AG04449 (cell line): ENCODE results near the gene STARD6.
"Not testable (repeated sequence)": the region's sequence is repeated elsewhere in the genome, so short reads cannot be mapped to it uniquely, and the experiment has no call there.

Experiments used
- CTCF ChIA-PET: fragments of 350-600 bp; formaldehyde crosslinking; extraction: SDS; loops from one replicate; lab custom pipeline; 2021; ENCODE audit warnings: antibody characterized with exemption; lab: Yijun Ruan, JAX
- POLR2A ChIA-PET: fragments of 400-600, 350-600 bp; formaldehyde crosslinking; extraction: SDS; loops from one replicate; lab custom pipeline; 2020; ENCODE audit warnings: antibody characterized with exemption, inconsistent platforms; lab: Yijun Ruan, JAX
- DNase-seq: peaks from one replicate; pipeline ENCODE4 v3.0.0-alpha.2; 2010; ENCODE audit warnings: low read depth, low spot score
- H3K4me3 ChIP-seq: 2 replicates; pipeline ENCODE4 v1.5.1; 2011; ENCODE audit warnings: low read depth, mild to moderate bottlenecking, control low read depth, low read length
- TF ChIP-seq, protein P1 (sequence below): IDR thresholded peaks from one replicate; pipeline ENCODE4 v1.5.1; 2011; ENCODE audit warnings: mild to moderate bottlenecking, moderate library complexity, low read length, control low read depth, inconsistent platforms; ENCODE audit not compliant: insufficient read depth; ENCODE audit errors: missing control alignments

The STARD6 gene

DNA sequence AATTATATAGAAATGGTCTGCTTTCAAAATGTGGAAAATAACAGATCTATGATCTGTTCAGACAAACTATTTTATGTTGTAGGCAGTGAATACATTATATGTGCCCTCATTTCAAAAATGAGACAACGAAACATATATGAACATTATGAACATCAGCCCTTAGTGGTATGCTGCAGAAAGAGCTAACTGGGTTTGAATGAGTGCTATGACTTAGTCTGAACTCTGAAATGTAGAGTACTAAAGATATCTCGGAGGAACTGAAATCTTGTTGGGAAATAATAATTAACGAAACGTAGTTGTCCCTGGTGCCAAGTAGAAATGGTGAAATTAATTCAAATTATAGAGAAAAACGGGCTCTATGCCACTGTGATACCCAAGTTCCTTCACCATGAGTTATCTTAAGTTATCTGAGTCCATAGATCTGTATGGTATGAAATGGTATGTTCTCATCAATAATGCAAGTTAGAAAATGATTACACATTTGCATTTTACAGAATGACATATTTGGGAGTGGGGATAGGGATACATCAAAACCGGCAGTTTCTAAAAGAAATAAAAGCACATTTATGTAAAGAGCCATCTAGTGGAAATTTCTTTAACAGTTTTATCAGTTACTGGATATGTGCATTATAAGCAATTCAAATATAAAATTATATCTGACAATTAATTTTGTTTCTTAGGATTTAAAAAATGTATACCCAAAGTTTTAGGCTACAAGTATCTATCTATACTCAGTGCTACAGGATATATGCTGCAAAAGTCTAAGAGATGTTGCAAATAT lies 26.7 kb downstream of the STARD6 start:
- CTCF ChIA-PET: interaction anchor here (0.8 to 1.5 kb wide), 5 partner anchors 9 to 201 kb away, joined by 3 to 4 read pairs (median 3); no protein-coding TSS in a partner anchor

DNA sequence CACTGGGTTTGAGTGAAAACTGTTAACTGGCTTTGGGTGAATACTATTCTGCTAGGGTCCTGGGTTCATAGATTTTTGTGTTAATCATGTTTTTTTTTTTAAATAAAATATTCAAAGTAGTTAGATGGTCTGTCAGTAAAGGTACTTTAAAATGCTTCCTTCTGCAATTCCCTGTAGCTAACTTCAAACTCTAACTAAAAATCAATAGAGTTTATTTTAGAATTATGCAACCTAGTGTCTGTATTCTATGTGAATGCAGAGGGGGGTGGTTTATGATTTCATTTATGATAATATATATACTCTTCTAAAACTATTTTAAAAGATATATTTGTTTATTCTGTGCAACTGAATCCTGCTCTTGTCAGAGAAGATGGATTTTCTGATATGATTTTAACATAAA lies 27.9 kb downstream of the STARD6 start:
- ChIA-PET CTCF (no interaction called here), POLR2A (no interaction called here)
- TF ChIP-seq, protein P1, sequence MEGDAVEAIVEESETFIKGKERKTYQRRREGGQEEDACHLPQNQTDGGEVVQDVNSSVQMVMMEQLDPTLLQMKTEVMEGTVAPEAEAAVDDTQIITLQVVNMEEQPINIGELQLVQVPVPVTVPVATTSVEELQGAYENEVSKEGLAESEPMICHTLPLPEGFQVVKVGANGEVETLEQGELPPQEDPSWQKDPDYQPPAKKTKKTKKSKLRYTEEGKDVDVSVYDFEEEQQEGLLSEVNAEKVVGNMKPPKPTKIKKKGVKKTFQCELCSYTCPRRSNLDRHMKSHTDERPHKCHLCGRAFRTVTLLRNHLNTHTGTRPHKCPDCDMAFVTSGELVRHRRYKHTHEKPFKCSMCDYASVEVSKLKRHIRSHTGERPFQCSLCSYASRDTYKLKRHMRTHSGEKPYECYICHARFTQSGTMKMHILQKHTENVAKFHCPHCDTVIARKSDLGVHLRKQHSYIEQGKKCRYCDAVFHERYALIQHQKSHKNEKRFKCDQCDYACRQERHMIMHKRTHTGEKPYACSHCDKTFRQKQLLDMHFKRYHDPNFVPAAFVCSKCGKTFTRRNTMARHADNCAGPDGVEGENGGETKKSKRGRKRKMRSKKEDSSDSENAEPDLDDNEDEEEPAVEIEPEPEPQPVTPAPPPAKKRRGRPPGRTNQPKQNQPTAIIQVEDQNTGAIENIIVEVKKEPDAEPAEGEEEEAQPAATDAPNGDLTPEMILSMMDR: no peak
- no peak overlapping the region for H3K4me3 ChIP-seq
- DNase-seq: no peak

More for the DNA sequence above, 26.7 kb downstream of the STARD6 start:
- POLR2A ChIA-PET: no interaction called here
- H3K4me3 ChIP-seq: no peak overlapping the region
- DNase-seq: no peak
- TF ChIP-seq, protein P1: no peak

DNA sequence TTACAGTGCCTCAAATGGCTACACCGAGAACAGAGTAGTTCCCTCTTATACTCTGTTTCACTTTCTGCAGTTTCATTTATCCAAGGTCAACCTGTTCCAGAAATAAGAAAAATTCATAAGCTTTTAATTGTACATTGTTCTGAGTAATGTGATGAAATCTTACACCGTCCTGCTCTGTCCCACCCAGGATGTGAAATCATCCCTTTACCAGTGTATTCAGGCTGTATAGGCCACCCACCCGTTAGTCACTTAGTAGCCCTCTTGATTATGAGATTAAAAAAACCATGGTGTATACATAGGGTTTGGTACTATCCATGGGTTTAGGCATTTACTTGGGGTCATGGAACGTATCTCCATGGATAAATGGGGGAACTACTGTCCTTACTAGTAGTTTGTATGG lies 29.8 kb downstream of the STARD6 start:
- no peak for DNase-seq
- ChIA-PET CTCF (no interaction called here), POLR2A (no interaction called here)
- no peak overlapping the region for H3K4me3 ChIP-seq
- TF ChIP-seq, protein P1: no peak

DNA sequence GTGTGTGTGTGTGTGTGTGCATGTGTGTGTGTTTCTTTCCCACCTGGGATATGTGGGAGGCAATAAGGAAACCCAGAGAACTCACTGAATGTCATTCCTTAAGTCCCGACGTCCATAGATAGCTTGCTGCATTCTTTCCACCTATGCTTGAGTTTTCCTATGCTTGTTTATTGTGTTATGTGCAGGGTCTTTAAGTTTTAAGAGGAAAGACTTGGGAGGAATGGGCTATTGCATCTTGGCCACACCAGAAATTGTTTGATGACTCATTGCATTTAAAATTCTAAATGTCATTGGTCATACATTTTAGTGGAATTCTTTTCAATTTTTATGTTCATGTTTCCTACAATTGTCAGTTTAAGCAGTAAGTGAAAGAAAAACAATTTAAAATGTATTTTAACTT lies 33.7 kb downstream of the STARD6 start:
- POLR2A ChIA-PET: no interaction called here
- TF ChIP-seq, protein P1: no peak
- H3K4me3 ChIP-seq: no peak overlapping the region
- CTCF ChIA-PET: no interaction called here
- DNase-seq: no peak

DNA sequence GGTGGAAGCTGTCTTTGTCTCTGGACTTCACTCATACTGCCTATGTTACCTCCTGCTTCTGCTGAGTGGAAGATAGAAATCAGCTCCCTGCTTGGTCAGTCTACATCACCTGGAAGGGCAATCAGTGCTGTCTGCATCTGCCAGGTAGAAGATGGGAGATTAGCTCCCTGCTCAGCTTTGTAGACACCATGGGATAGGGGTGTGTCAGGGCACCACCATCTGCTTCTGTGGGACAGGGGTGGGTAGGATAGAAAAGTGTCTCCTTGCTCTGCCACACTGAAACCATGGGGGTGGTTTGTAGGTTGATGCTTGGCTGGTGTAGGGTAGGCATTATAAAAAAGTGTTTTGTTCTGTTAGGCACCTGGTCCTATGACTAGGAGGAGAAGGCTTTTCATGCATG lies 34.1 kb downstream of the STARD6 start:
- POLR2A ChIA-PET: no interaction called here
- H3K4me3 ChIP-seq: no peak overlapping the region
- CTCF ChIA-PET: no interaction called here
- TF ChIP-seq, protein P1: no peak
- no peak for DNase-seq

DNA sequence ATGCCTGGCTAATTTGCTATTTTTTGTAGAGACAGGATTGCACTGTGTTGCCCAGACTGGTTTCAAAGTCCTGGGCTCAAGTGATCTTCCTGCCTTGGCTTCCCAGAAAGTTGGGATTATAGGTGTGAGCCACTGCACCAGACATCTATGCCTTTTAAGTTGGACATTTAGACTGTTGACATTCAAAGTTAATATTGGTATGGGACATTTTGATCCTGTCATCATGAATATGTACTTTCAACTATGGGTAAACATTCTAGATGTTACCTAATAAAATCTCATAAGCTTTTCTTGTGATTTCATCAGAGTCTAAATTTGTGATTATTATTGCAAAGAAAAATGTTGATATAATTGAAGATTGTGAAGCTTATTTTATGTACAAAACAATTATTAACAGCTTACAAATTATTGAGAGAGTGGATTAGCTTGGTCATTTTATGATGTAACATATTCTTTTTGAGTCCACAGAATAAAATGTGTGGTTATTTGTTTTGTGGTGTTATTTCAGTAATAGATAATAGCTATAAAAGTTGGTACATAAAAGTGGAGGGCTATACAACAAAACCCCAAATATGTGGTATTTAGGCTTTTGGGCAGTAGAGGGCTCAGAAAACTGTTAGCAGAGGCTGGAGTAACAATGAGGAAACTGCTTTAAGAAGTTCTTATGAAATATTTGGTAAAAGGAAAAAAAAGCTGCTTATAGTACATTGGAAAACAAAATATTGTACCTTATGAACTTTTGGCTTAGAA lies 41.4 kb downstream of the STARD6 start:
- ChIA-PET CTCF (no interaction called here), POLR2A (no interaction called here)
- TF ChIP-seq, protein P1: no peak
- DNase-seq: no peak
- no peak overlapping the region for H3K4me3 ChIP-seq

DNA sequence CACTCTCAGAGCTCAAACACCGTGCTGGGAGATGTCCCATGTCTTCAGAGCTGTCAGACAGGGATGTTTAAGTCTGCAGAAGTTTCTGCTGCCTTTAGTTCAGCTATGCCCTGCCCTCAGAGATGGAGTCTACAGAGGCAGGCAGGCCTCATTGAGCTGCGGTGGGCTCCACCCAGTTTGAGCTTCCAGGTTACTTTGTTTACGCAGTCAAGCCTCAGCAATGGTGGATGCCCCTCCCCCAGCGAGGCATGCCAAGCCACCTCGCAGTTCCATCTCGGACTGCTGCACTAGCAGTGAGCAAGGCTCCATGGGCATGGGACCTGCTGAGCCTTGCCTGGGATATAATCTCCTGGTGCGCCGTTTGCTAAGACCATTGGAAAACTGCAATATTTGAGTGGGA lies 48.1 kb downstream of the STARD6 start:
- CTCF ChIA-PET, H3K4me3 ChIP-seq, DNase-seq, POLR2A ChIA-PET: not testable (repeated sequence)
